ENCODE results near the gene PATJ. TPM values are rescaled to one million over a fixed set of nuclear protein-coding genes. Genes with fewer than 3 reads are reported as not detected.
"Not testable (repeated sequence)": the region's sequence is repeated elsewhere in the genome, so short reads cannot be mapped to it uniquely, and the experiment has no call there.

The PATJ gene
- total RNA-seq, 1 donor from 2014 or later: 5.1 TPM

- intact Hi-C loops (cut with micrococcal nuclease): no loop called here
- peaks cover 8% of the 10 kb centered on the region for H3K4me1 Mint-ChIP-seq
- H3K27me3 Mint-ChIP-seq: no peaks in the 10 kb centered on the region
- peaks cover 7% of the 10 kb centered on the region for H3K36me3 Mint-ChIP-seq (ENCODE audit: low read depth)
- no peaks in the 10 kb centered on the region for H3K9me3 Mint-ChIP-seq
- H3K27ac Mint-ChIP-seq: no peak overlapping the region
- DNase-seq: no peak
- no peak overlapping the region for H3K4me3 Mint-ChIP-seq
These were observed 33.8 kb downstream of the PATJ start for GRCh38 chr1:61776091-61776490.

- DNase-seq: no peak
- H3K9me3 Mint-ChIP-seq: no peaks in the 10 kb centered on the region
- no peak overlapping the region for H3K27ac Mint-ChIP-seq
- H3K36me3 Mint-ChIP-seq (ENCODE audit: low read depth): peaks cover 11% of the 10 kb centered on the region
- no peak overlapping the region for H3K4me3 Mint-ChIP-seq
- H3K4me1 Mint-ChIP-seq: peaks cover 26% of the 10 kb centered on the region
- intact Hi-C loops (cut with micrococcal nuclease): no loop called here
- H3K27me3 Mint-ChIP-seq: no peaks in the 10 kb centered on the region
These were observed 37.0 kb downstream of the PATJ start for GRCh38 chr1:61779231-61779630.

GRCh38 chr1:61781151-61781550, 38.9 kb downstream of the PATJ start:
- Mint-ChIP-seq H3K9me3 (peaks cover under 1% of the 10 kb centered on the region), H3K4me3 (no peak overlapping the region), H3K4me1 (peaks cover 30% of the 10 kb centered on the region), H3K27me3 (no peaks in the 10 kb centered on the region), H3K27ac (peak overlapping the region; percentile 50), H3K36me3 (ENCODE audit: low read depth) (peaks cover 13% of the 10 kb centered on the region)
- DNase-seq: no peak
- intact Hi-C loops (cut with micrococcal nuclease): no loop called here

GRCh38 chr1:61782771-61783170, 40.5 kb downstream of the PATJ start:
- intact Hi-C loops (cut with micrococcal nuclease): loop anchor here (1.0 to 2.0 kb wide), 2 partner anchors 40 to 57 kb away; partner anchors contain the start of genes PATJ and TM2D1
- Mint-ChIP-seq H3K27ac (peak overlapping the region; percentile 68), H3K27me3 (no peaks in the 10 kb centered on the region), H3K9me3 (peaks cover 4% of the 10 kb centered on the region), H3K4me3 (peak overlapping the region; percentile 64), H3K36me3 (ENCODE audit: low read depth) (peaks cover 20% of the 10 kb centered on the region), H3K4me1 (peaks cover 35% of the 10 kb centered on the region)
- peak; percentile 92 for DNase-seq

- peaks cover 4% of the 10 kb centered on the region for H3K9me3 Mint-ChIP-seq
- H3K27me3 Mint-ChIP-seq: no peaks in the 10 kb centered on the region
- no peak for DNase-seq
- peaks cover 30% of the 10 kb centered on the region for H3K4me1 Mint-ChIP-seq
- no peak overlapping the region for H3K27ac Mint-ChIP-seq
- no peak overlapping the region for H3K4me3 Mint-ChIP-seq
- intact Hi-C loops (cut with micrococcal nuclease): no loop called here
- H3K36me3 Mint-ChIP-seq (ENCODE audit: low read depth): peaks cover 16% of the 10 kb centered on the region
These were observed 42.4 kb downstream of the PATJ start for GRCh38 chr1:61784726-61785125.

GRCh38 chr1:61790837-61791236, 48.6 kb downstream of the PATJ start:
- H3K27ac Mint-ChIP-seq: no peak overlapping the region
- peaks cover 4% of the 10 kb centered on the region for H3K9me3 Mint-ChIP-seq
- no peaks in the 10 kb centered on the region for H3K27me3 Mint-ChIP-seq
- H3K4me1 Mint-ChIP-seq: peaks cover 5% of the 10 kb centered on the region
- H3K36me3 Mint-ChIP-seq (ENCODE audit: low read depth): peaks cover 12% of the 10 kb centered on the region
- intact Hi-C loops (cut with micrococcal nuclease): no loop called here
- DNase-seq: no peak
- H3K4me3 Mint-ChIP-seq: no peak overlapping the region

- Mint-ChIP-seq H3K27ac (no peak overlapping the region), H3K36me3 (ENCODE audit: low read depth) (peaks cover 19% of the 10 kb centered on the region), H3K4me1 (peaks cover 3% of the 10 kb centered on the region), H3K9me3 (peaks cover 7% of the 10 kb centered on the region), H3K27me3 (no peaks in the 10 kb centered on the region), H3K4me3 (no peak overlapping the region)
- intact Hi-C loops (cut with micrococcal nuclease): no loop called here
- no peak for DNase-seq
These were observed 54.9 kb downstream of the PATJ start for GRCh38 chr1:61797045-61797755.

- intact Hi-C loops (cut with micrococcal nuclease); H3K27ac Mint-ChIP-seq; DNase-seq; H3K4me1 Mint-ChIP-seq; H3K9me3 Mint-ChIP-seq; H3K27me3 Mint-ChIP-seq; H3K4me3 Mint-ChIP-seq: not testable (repeated sequence)
- H3K36me3 Mint-ChIP-seq (ENCODE audit: low read depth): peaks cover 27% of the 10 kb centered on the region
These were observed 58.8 kb downstream of the PATJ start for GRCh38 chr1:61801047-61801446.

GRCh38 chr1:61807606-61808140, 65.4 kb downstream of the PATJ start:
- Mint-ChIP-seq H3K27me3 (no peaks in the 10 kb centered on the region), H3K9me3 (no peaks in the 10 kb centered on the region), H3K36me3 (ENCODE audit: low read depth) (peaks cover 9% of the 10 kb centered on the region), H3K4me1 (no peaks in the 10 kb centered on the region), H3K4me3 (no peak overlapping the region), H3K27ac (no peak overlapping the region)
- no peak for DNase-seq
- intact Hi-C loops (cut with micrococcal nuclease): no loop called here

- intact Hi-C loops (cut with micrococcal nuclease): no loop called here
- no peaks in the 10 kb centered on the region for H3K4me1 Mint-ChIP-seq
- H3K4me3 Mint-ChIP-seq: no peak overlapping the region
- H3K27me3 Mint-ChIP-seq: no peaks in the 10 kb centered on the region
- DNase-seq: no peak
- no peak overlapping the region for H3K27ac Mint-ChIP-seq
- no peaks in the 10 kb centered on the region for H3K9me3 Mint-ChIP-seq
- H3K36me3 Mint-ChIP-seq (ENCODE audit: low read depth): peaks cover 9% of the 10 kb centered on the region
These were observed 66.0 kb downstream of the PATJ start for GRCh38 chr1:61808321-61808720.

GRCh38 chr1:61808968-61809367, 66.7 kb downstream of the PATJ start:
- Mint-ChIP-seq H3K4me1 (no peaks in the 10 kb centered on the region), H3K4me3 (no peak overlapping the region), H3K27me3 (no peaks in the 10 kb centered on the region), H3K36me3 (ENCODE audit: low read depth) (peaks cover 9% of the 10 kb centered on the region), H3K27ac (no peak overlapping the region), H3K9me3 (no peaks in the 10 kb centered on the region)
- no peak for DNase-seq
- intact Hi-C loops (cut with micrococcal nuclease): no loop called here

- no peaks in the 10 kb centered on the region for H3K9me3 Mint-ChIP-seq
- peaks cover under 1% of the 10 kb centered on the region for H3K36me3 Mint-ChIP-seq (ENCODE audit: low read depth)
- H3K4me1 Mint-ChIP-seq: no peaks in the 10 kb centered on the region
- H3K4me3 Mint-ChIP-seq: no peak overlapping the region
- no peaks in the 10 kb centered on the region for H3K27me3 Mint-ChIP-seq
- intact Hi-C loops (cut with micrococcal nuclease): no loop called here
- DNase-seq: no peak
- no peak overlapping the region for H3K27ac Mint-ChIP-seq
These were observed 70.6 kb downstream of the PATJ start for GRCh38 chr1:61812916-61813315.

- peaks cover 9% of the 10 kb centered on the region for H3K36me3 Mint-ChIP-seq (ENCODE audit: low read depth)
- no peak overlapping the region for H3K27ac Mint-ChIP-seq
- no peaks in the 10 kb centered on the region for H3K9me3 Mint-ChIP-seq
- no peak overlapping the region for H3K4me3 Mint-ChIP-seq
- no peaks in the 10 kb centered on the region for H3K4me1 Mint-ChIP-seq
- intact Hi-C loops (cut with micrococcal nuclease): no loop called here
- DNase-seq: no peak
- H3K27me3 Mint-ChIP-seq: no peaks in the 10 kb centered on the region
These were observed 73.9 kb downstream of the PATJ start for GRCh38 chr1:61816191-61816590.

GRCh38 chr1:61818992-61819391, 76.7 kb downstream of the PATJ start:
- Mint-ChIP-seq H3K4me1 (no peaks in the 10 kb centered on the region), H3K27me3 (no peaks in the 10 kb centered on the region), H3K36me3 (ENCODE audit: low read depth) (peaks cover 20% of the 10 kb centered on the region), H3K9me3 (peaks cover 7% of the 10 kb centered on the region), H3K27ac (no peak overlapping the region), H3K4me3 (no peak overlapping the region)
- no peak for DNase-seq
- intact Hi-C loops (cut with micrococcal nuclease): no loop called here

- H3K36me3 Mint-ChIP-seq (ENCODE audit: low read depth): peaks cover 20% of the 10 kb centered on the region
- H3K4me3 Mint-ChIP-seq: no peak overlapping the region
- intact Hi-C loops (cut with micrococcal nuclease): no loop called here
- no peak for DNase-seq
- H3K4me1 Mint-ChIP-seq: no peaks in the 10 kb centered on the region
- H3K27ac Mint-ChIP-seq: no peak overlapping the region
- peaks cover 7% of the 10 kb centered on the region for H3K9me3 Mint-ChIP-seq
- no peaks in the 10 kb centered on the region for H3K27me3 Mint-ChIP-seq
These were observed 77.1 kb downstream of the PATJ start for GRCh38 chr1:61819421-61819820.

Measured in activated CD4-positive, alpha-beta T cell treated with anti-CD3 and anti-CD28 coated beads, Interleukin-2, amount 10 ng/mL, durations not matched to agents 24 days and 14 days (primary cell).